Measurements from ENCODE around the gene HECTD4.

The HECTD4 gene

GRCh38 chr12:112149596-112149995 lies 232.6 kb downstream of the HECTD4 start:
- no peaks in the 10 kb centered on the region for H3K9me2 ChIP-seq (ENCODE audit: low read depth, low read length)
- no peaks in the 10 kb centered on the region for H4K20me1 ChIP-seq (ENCODE audit: insufficient read depth, low read length)
- H3K4me1 ChIP-seq (ENCODE audit: insufficient read depth, low read length, severe bottlenecking), result no peaks in the 10 kb centered on the region
- H3K4me2 ChIP-seq (ENCODE audit: low read length), result no peak overlapping the region
- H3K36me3 ChIP-seq (ENCODE audit: insufficient read depth, low read length), result peaks cover 73% of the 10 kb centered on the region
- no peak for TF ChIP-seq CTCF (IDR thresholded peaks at IDR 0.05; ENCODE audit: low read length)
- no peak for TF ChIP-seq EZH2 (IDR thresholded peaks at IDR 0.05; ENCODE audit: borderline replicate concordance, low read length)
- H2AFZ ChIP-seq (ENCODE audit: low read length), result no peak overlapping the region
- H3K4me3 ChIP-seq (ENCODE audit: low read depth, low read length, poor library complexity, severe bottlenecking), result no peak overlapping the region
- H3K27ac ChIP-seq (ENCODE audit: low read depth, low read length, poor library complexity, severe bottlenecking), result no peak overlapping the region
- H3K9ac ChIP-seq (ENCODE audit: low read length), result no peak overlapping the region
- H3K27me3 ChIP-seq (ENCODE audit: insufficient read depth, low read length), result no peaks in the 10 kb centered on the region
- no peaks in the 10 kb centered on the region for H3K79me2 ChIP-seq (ENCODE audit: insufficient read depth, low read length)
- H3K9me3 ChIP-seq (ENCODE audit: low read length), result no peaks in the 10 kb centered on the region
- no peaks in the 10 kb centered on the region for H3F3A ChIP-seq (ENCODE audit: insufficient read depth, low read length)

GRCh38 chr12:112148031-112148513 lies 234.2 kb downstream of the HECTD4 start:
- peaks cover 80% of the 10 kb centered on the region for H3K36me3 ChIP-seq (ENCODE audit: insufficient read depth, low read length)

GRCh38 chr12:112146123-112146522 lies 236.1 kb downstream of the HECTD4 start:
- H3K27me3 ChIP-seq (ENCODE audit: insufficient read depth, low read length), result no peaks in the 10 kb centered on the region
- H3K9me3 ChIP-seq (ENCODE audit: low read length), result no peaks in the 10 kb centered on the region
- no peak overlapping the region for H3K4me2 ChIP-seq (ENCODE audit: low read length)
- H3F3A ChIP-seq (ENCODE audit: insufficient read depth, low read length), result no peaks in the 10 kb centered on the region
- no peaks in the 10 kb centered on the region for H3K9me2 ChIP-seq (ENCODE audit: low read depth, low read length)
- H4K20me1 ChIP-seq (ENCODE audit: insufficient read depth, low read length), result no peaks in the 10 kb centered on the region
- no peaks in the 10 kb centered on the region for H3K79me2 ChIP-seq (ENCODE audit: insufficient read depth, low read length)
- no peak overlapping the region for H3K9ac ChIP-seq (ENCODE audit: low read length)
- H3K27ac ChIP-seq (ENCODE audit: low read depth, low read length, poor library complexity, severe bottlenecking), result no peak overlapping the region
- H3K36me3 ChIP-seq (ENCODE audit: insufficient read depth, low read length), result peaks cover 78% of the 10 kb centered on the region
- no peak overlapping the region for H2AFZ ChIP-seq (ENCODE audit: low read length)
- no peak overlapping the region for H3K4me3 ChIP-seq (ENCODE audit: low read depth, low read length, poor library complexity, severe bottlenecking)
- TF ChIP-seq EZH2 (IDR thresholded peaks at IDR 0.05; ENCODE audit: borderline replicate concordance, low read length) (no peak), CTCF (IDR thresholded peaks at IDR 0.05; ENCODE audit: low read length) (no peak)
- H3K4me1 ChIP-seq (ENCODE audit: insufficient read depth, low read length, severe bottlenecking), result no peaks in the 10 kb centered on the region

More at GRCh38 chr12:112148031-112148513, 234.2 kb downstream of the HECTD4 start:
- Histone ChIP-seq H3K9ac (ENCODE audit: low read length) (no peak overlapping the region), H3K9me2 (ENCODE audit: low read depth, low read length) (no peaks in the 10 kb centered on the region), H3K4me1 (ENCODE audit: insufficient read depth, low read length, severe bottlenecking) (no peaks in the 10 kb centered on the region), H2AFZ (ENCODE audit: low read length) (no peak overlapping the region), H3K4me3 (ENCODE audit: low read depth, low read length, poor library complexity, severe bottlenecking) (no peak overlapping the region), H3K27me3 (ENCODE audit: insufficient read depth, low read length) (no peaks in the 10 kb centered on the region), H3K9me3 (ENCODE audit: low read length) (no peaks in the 10 kb centered on the region), H3K79me2 (ENCODE audit: insufficient read depth, low read length) (no peaks in the 10 kb centered on the region), H3F3A (ENCODE audit: insufficient read depth, low read length) (no peaks in the 10 kb centered on the region), H4K20me1 (ENCODE audit: insufficient read depth, low read length) (no peaks in the 10 kb centered on the region), H3K4me2 (ENCODE audit: low read length) (no peak overlapping the region), H3K27ac (ENCODE audit: low read depth, low read length, poor library complexity, severe bottlenecking) (no peak overlapping the region)
- no peak for TF ChIP-seq CTCF (IDR thresholded peaks at IDR 0.05; ENCODE audit: low read length)
- no peak for TF ChIP-seq EZH2 (IDR thresholded peaks at IDR 0.05; ENCODE audit: borderline replicate concordance, low read length)
